Medulla oblongata (tissue), 1 donor: Measurements from ENCODE around the gene MT1M.
"Not testable (repeated sequence)": the region's sequence is repeated elsewhere in the genome, so short reads cannot be mapped to it uniquely, and the experiment has no call there.

Experiments
- DNase-seq: peaks from one replicate; pipeline ENCODE4 v3.0.0-alpha.2; 2015; ENCODE audit errors: extremely low spot score

MT1M gene

GRCh38 chr16:56632156-56632847 lies at the start of gene MT1M:
Gene MT1M (plus strand): TSS chr16:56632659. CDS start chr16:56632732, 73 bp downstream.
- peak; percentile 40 for DNase-seq

- DNase-seq, result not testable (repeated sequence)
Observed at GRCh38 chr16:56582911-56583310, 49.5 kb upstream of the MT1M start.

GRCh38 chr16:56583351-56584168 lies 48.9 kb upstream of the MT1M start:
- DNase-seq, result no peak

- DNase-seq, result no peak
Observed at GRCh38 chr16:56584276-56584675, 48.2 kb upstream of the MT1M start.

GRCh38 chr16:56588781-56589140 lies 43.7 kb upstream of the MT1M start:
- DNase-seq, result no peak

- peak; percentile 61 for DNase-seq
Observed at GRCh38 chr16:56589141-56590039, 43.1 kb upstream of the MT1M start, which contains the start of gene MT3. Gene MT3 (plus strand): TSS chr16:56589528. CDS start chr16:56589591, 63 bp downstream.

- peak; percentile 49 for DNase-seq
Observed at GRCh38 chr16:56591377-56592060, 40.9 kb upstream of the MT1M start.

GRCh38 chr16:56593573-56594291 lies 38.7 kb upstream of the MT1M start:
- no peak for DNase-seq

GRCh38 chr16:56594292-56594619 lies 38.2 kb upstream of the MT1M start:
- DNase-seq, result no peak

GRCh38 chr16:56600398-56600999 lies 32.0 kb upstream of the MT1M start:
- DNase-seq, result peak; percentile 89

GRCh38 chr16:56601325-56601724 lies 31.1 kb upstream of the MT1M start:
- DNase-seq, result no peak

- peak; percentile 74 for DNase-seq
Observed at GRCh38 chr16:56603589-56603988, 28.9 kb upstream of the MT1M start.

GRCh38 chr16:56604966-56605365 lies 27.5 kb upstream of the MT1M start:
- DNase-seq, result no peak

- DNase-seq, result no peak
Observed at GRCh38 chr16:56605475-56605874, 27.0 kb upstream of the MT1M start.

- no peak for DNase-seq
Observed at GRCh38 chr16:56606071-56606475, 26.4 kb upstream of the MT1M start.

- DNase-seq, result peak; percentile 50
Observed at GRCh38 chr16:56606476-56607108, 25.9 kb upstream of the MT1M start.

- DNase-seq, result peak; percentile 47
Observed at GRCh38 chr16:56607109-56607618, 25.3 kb upstream of the MT1M start.

- DNase-seq, result peak; percentile 23
Observed at GRCh38 chr16:56607675-56608042, 24.8 kb upstream of the MT1M start.

GRCh38 chr16:56608043-56608875 lies 24.2 kb upstream of the MT1M start, which contains the start of gene MT2A:
Gene MT2A (plus strand): TSS chr16:56608584. CDS start chr16:56608656, 72 bp downstream.
- DNase-seq, result peak; percentile 93
